Activated T-cell treated with anti-CD3 and anti-CD28 coated beads for 24 hours (primary cell): ENCODE results near the gene ADAT3.
A peak's percentile ranks its signal among the peaks of the same experiment; 100 is the strongest.

ENCODE experiments used
- DNase-seq: peaks from one replicate; pipeline ENCODE4 v3.0.0-alpha.2; 2020; ENCODE audit warnings: low read depth

Gene ADAT3

DNA sequence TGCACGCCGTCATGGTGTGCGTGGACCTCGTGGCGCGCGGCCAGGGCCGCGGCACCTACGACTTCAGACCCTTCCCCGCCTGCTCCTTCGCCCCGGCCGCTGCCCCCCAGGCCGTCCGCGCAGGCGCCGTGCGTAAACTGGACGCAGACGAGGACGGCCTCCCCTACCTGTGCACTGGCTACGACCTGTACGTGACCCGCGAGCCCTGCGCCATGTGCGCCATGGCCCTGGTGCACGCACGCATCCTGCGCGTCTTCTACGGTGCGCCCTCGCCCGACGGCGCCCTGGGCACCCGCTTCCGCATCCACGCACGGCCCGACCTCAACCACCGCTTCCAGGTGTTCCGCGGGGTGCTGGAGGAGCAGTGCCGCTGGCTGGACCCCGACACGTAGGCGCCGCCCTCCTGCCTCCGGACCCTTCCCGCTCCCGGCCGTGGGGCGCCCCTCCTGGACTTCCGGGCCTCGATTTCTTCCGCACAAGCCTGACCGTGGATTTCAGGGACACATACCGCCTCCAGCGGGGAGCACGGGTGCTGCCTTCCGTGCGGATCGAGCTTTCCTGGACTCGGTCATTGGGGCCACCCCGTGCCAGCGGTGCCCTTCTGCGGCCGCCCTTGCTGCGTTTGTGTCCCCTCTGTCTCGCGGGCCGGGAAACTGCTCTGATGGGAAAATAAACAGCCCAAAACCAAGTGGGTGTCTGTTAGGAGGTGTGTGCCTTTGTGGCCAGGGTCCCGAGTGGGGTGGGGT, 7.7 kb downstream of the ADAT3 start:
- DNase-seq = no peak

DNA sequence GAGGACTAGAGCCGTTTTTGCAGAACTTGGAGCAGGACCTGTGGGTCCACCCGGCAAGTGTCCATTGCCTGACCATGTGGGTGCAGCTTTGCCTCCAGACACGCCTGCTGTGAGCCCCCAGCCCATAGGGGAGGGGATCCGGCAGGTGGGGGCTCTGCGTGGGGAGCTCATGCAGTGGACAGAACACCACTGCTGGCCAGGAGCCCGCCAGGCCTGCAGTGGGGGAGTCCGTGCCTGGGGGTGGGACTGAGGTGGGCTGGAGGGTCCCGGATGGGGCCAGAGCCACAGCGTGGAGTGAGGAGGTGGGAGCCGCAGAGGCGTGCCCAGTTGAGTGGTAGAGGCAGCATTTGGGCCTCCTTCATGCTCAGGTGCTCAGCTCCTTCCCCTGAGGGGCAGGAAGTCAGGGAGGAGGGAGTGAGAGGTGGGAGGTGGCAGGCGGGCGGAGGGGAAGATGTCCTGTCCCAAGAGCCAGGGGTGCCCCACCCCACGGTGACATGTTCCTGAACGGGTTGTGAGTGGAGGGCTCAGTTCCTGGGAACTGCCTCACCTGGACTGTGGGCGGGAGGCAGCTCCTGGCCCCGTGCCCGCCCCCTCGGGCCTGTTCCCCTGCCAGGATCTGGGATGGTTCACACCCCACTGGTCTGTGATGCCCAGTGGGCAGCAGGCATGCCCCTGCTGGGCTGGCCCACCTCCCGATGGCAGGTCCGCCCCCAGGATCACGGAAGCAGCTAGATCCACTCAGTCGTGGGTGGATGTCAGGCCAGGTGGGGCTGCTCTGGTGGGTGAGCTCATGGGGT, 8.8 kb downstream of the ADAT3 start:
- no peak for DNase-seq

DNA sequence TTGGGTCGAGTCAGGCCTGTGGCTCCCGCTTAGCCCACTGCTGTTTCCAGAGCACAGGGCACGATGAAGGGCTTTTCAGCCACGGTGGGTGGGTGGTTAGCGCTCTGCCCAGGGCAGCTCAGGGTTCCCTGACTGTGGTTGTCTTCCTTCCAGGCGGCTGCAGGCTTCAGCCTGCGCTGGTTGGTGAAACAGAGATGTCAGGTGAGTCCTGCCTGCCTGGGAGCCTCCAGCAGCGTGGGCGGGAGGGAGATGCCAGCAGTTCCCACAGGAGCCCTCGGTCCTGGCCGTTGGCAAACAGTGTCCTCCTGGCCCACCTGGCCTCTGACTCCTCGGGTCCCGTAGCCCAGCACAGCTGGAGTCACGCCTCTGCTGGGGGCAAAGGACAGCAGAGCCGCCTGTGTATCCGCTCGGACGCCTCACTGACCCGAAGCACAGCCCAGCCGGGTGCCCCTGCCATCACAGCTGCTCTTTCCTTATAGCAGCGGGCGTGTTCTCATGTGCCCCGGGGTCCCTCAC, 9.7 kb downstream of the ADAT3 start:
- no peak for DNase-seq

DNA sequence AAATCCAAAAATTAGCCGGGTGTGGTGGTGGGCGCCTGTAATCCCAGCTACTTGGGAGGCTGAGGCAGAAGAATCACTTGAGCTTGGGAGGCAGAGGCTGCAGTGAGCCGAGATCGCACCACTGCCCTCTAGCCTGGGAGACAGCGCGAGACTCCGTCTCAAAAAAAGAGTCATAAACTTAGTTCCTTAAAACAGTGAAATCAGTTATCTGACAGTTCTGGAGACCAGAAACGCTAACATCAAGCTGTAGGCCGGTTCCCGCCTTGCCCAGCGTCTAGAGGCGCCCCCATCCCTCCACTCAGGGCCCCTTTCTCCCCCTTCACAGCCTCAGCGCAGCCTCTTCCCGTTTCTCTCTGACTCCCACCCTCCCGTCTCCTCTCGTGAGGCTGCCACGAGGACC, 11.9 kb downstream of the ADAT3 start:
- no peak for DNase-seq

DNA sequence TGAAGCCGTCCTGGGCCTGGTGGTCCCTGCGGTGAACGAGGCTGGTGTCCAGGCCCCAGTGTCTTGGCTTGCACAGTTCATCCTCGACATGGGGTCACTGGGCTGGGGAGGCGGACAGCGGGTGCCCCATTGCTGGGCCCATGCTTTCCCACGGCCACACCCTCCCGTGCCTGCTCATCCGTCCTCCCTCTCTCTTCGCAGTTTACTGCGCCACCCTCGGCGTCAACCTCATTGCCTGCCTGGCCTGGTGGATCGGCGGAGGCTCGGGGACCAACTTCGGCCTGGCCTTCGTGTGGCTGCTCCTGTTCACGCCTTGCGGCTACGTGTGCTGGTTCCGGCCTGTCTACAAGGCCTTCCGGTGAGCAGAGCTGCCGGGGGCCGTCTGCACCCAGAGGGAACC, 12.7 kb downstream of the ADAT3 start:
- no peak for DNase-seq

DNA sequence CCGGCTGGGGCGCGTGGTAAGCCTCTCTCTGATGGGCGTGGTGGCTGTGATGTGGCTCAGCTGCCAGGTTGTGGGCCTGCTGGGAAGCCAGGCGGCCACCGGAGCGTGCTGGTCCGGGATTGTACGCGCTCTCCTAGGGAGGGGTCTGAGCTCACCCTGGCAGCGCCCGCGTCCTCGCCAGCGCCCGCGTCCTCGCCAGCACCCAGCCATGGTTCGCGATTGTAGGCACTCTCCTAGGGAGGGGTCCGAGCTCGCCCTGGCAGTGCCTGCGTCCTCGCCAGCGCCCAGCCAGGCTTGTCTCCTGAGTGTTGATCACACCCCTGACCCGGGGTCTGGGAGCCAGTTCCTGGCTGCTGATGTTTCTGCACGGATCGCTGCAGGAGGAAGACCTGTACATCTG, 13.8 kb downstream of the ADAT3 start:
- no peak for DNase-seq

DNA sequence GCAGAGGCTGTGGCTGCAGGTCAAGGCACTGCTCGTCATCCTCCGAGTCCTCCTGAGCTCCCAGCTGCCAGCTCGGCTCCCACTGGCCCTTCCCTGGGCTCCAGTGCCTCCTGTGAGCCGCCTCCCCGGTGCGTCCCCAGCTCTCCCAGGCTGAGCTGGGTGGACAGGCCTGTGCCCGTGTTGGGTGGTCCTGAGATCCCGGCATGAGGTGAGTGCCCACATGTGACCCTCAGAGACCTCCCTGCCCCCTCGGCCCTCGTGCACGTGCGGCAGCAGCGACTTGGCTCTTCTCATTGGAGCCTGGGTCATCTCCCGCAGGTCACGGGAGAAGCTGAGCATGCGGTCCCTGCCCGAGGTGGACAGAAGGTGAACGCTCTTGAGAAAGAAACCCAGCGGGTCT, 15.4 kb downstream of the ADAT3 start:
- DNase-seq = no peak

DNA sequence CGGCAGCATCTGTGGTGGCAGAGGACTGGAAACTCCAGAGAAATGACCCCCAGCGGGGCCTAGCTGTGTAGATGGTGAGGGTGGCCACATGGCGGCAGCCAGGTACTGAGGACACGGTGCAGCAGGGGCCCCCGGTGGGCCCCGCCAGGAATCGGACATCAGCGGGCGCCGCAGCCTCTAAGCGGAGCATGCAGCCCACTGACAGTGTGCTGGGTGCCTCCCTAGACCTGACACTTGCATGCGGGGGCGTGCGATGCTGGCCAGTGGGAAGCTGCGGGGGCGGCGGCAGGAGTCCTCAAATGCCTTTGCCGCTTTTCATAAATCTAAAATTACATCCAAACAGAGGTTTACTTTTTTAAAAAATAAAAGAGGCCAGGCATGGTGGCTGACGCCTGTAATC, 16.1 kb downstream of the ADAT3 start:
- DNase-seq = no peak

DNA sequence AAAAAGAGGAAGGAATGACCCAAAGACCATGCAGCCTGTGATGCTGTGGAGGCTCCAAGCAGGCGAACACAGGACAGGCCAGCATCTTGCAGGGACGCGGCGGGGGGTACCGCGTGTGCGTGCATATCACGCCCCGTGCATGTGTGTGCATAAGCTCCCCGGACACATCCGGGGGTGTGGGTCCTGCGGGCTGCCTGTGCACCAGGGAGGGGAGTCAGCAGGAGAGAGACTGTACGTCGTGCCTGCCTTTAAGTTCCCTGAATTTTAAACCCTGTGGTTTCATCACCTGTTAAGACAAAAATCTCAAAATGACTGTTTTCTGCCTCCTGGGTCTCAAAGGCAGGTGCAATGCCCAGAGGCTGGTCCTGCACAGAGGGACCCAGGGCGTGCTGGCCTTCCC, 16.6 kb downstream of the ADAT3 start:
- DNase-seq = no peak

DNA sequence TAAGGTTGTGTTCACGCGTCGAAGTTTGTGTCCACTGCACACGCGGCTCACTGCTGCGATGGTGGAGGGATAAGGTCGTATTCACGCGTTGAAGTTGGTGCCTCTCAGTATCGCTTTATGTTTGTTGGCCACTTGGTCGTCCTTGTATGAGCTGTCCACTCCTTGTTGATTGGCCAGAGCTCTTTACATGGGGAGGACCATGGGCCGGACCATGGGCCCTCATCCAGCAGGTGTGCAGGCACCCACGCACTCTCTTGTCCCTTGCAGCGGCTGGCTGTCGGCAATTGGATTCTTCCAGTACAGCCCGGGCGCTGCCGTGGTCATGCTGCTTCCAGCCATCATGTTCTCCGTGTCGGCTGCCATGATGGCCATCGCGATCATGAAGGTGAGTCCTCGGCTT, 17.6 kb downstream of the ADAT3 start:
- DNase-seq = no peak

DNA sequence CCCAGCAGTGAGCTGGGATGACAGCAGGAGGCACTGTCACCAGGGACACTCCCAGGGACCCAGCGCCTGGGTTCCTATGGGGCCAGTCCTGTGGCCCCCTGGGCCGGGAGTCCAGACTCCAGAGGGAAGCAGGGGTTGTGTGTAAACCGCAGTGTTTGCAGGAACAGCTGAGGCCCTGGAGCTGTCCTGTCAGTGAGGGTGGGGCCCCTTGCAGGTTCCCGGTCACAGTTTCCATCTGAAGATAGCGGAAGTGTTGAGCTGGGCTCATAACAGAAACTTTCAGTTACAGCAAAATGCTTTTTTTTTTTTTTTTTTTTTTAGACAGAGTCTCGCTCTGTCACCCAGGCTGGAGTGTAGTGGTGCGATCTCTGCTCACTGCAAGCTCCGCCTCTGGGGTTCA, 18.1 kb downstream of the ADAT3 start:
- no peak for DNase-seq

DNA sequence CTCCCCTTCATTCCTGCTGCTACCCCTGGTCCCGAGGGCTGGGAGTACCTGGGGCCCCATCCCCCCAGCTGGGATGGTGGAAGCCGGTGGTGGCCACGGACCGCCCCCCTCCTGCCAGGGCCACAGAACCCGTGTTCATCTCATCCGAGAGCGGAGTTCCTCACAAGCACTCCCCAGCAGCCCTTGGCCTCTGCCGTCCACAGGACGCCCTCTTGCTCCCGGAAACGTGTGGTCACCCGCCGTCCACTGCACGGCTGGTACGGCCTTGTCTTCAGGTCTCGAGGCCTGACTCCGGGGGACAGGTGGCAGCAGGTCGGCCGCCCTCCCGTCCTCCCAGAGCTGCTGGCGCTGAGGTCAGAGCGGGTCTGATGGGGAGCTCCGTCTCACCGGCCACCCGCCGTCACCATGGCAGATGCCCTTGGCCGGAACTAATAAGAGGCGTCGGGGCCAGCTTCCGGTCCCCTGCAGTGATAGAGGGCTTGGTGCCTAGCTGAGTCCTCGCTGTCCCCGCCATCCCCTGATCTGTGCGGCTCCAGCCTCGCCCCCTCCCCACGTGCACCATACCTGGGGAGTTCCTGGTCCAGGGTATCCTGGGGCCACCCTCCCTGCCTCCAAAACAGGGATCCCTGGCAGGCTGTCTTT, 19.2 kb downstream of the ADAT3 start:
- DNase-seq = no peak

DNA sequence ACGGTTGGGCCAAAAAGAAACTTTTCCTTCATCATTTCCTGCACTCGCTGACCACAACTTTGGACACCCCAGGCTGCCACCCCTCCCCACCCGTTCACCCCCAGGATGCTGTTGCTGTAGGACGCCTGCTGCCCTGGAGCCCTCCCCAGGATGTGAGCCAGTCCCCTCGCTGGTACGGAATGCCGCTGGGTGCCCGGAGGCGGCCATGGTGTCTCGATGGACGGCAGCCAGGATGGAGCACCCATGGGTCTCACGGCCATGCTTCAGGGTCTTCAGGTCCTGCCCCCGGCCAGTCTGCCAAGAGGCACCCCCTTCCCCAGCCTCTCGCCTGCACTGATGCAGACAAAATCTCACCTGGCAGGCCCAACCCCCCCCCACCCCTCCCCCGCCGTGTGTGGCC, 20.3 kb downstream of the ADAT3 start:
- no peak for DNase-seq

DNA sequence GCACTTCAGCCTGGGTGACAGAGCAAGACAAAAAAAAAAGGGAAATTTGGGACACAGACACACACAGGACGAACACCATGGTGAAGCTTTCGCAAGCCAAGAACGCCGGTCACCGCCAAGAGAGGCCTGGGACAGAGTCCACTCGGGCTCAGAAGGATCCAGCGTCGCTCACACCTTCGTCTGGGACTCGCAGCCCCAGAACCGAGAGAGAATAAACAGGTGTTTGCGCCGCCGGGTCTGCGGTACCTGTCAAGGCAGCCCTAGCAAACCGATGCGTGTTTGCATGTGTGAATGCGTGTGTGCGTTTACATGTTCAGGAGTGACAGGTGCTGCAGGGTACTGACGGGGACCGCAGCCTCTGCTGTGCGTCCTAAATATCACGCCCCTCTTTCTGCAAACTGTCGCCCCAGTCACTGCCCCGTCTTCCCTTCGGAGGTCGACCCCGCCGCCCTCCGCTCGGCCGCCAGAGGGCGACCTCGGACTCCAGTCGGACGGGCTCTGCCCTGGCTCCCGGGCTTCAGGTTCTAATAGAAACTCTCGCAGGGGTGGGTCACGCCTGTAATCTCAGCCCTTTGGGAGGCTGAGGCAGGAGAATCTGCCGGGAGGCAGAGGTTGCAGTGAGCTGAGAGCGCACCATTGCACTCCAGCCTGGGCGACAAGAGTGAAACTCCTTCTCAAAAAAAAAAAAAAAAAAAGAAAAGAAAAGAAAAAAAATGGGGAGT, 24.0 kb downstream of the ADAT3 start:
- DNase-seq = peak; percentile 68

DNA sequence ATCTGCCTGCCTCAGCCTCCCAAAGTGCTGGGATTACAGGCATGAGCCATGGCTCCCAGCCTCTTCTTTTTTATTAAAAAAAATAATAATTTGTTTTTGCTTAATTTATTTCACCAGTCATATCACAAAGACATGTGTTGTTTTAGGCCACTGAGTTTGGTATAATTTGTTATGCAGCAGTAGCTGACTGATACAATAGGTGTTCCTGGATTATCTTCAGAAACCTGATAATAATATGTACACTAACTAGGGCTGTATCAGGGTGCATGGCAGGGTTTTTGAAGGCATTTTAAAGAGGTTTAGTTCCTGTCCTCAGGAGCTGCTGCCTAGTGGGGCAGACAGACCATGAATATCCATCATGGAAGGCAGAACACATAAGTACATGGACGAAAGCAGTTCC, 26.2 kb downstream of the ADAT3 start:
- DNase-seq = no peak

DNA sequence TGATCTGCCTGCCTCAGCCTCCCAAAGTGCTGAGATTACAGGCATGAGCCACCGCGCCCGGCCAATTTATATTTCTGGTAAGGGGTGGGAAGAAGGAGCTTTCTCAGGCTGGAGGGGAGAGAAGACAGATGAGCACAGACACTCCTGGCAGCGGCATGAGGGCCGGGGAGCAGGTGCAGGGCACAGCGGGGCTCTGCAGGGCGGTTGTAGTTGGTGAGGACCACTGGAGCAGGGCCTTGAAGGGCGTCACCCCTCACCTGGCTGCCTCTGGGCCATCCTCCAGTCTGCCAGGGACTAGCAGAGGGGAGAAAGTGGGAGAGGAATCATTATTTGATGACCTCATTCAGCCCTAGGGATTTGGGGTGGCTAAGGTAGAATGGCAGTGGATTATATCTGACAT, 27.2 kb downstream of the ADAT3 start:
- DNase-seq = no peak

DNA sequence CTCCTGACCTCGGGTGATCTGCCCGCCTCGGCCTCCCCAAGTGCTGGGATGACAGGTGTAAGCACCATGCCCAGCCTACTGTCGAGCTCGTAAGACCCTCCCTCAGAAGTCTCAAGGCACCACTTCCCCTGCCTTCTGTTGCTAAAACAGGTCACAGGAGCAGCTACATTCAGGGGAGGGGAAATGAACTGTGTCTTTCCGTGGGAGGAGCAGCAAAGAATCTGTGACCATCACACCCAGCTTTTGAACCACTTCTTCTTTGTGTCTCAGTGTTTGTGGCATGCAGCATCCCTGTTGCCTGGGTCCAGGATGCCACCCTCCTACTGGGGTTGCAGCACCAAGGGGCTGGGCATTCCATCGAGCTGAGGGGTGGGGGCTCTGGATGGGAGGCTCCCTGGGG, 28.0 kb downstream of the ADAT3 start:
- no peak for DNase-seq

DNA sequence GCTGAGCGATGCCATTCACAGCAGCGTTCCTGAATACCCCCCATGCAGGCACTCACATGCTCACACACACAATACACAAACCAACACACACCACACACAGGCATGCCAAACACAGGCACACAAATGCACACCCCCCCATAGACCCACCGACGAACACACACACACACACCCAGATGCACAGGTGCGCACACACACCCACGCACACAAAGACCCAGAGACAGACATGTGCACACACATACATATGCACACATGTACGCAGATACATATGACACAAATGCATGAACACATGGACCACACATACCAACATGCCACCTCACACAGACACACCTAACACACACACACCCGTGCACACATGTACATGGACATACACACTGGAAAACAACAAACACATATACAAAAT, 28.7 kb downstream of the ADAT3 start:
- DNase-seq = no peak

DNA sequence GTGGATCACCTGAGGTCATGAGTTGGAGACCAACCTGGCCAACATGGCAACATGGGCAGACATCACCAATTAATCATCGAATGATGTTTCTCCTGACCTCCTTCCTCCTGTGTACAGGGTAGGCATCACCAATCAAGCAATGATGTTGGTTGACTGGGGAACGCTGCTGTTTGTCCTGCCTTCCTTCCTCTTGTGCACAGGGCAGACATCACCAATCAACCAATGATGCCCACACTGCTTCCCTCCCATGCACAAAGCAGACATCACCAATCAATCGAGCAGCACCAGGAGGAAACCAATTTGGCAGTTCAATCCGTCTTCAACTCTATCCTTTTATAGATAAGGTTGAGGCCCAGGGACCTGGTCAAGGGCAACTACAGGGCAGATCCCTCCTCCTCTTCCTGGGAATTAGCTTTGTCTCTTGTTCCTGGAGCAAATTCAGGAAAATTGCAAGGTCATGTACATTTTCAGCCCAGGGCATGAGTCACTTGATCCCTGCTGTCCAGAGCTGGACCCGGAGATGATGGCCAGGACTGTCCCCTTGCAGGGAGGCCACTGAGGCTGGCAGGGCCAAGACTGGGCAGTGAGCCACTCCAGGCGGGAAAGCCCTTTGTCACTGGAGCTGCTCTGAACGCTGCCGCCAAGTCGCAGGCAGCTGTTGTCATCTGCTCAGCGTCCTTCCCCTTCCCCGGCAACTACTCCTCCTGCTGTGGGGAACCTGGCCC, 30.4 kb downstream of the ADAT3 start:
- no peak for DNase-seq

DNA sequence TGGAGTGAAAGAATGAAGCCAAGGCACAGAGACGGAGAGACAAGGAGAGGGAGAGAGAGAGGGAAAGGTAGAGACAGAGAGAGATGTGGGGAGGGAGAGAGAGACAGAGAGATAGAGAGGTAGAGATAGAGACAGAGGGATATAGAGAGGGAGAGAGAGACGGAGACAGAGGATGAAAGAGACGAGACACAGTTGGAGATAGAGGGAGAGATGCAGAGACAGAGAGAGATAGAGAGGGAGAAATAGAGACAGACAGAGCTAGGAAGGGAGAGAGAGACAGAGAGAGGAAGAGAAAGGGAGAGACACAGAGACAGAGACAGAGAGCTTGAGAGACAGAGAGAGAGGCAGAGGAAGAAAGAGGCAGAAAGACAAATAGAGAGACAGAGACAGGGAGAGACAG, 31.2 kb downstream of the ADAT3 start:
- no peak for DNase-seq

DNA sequence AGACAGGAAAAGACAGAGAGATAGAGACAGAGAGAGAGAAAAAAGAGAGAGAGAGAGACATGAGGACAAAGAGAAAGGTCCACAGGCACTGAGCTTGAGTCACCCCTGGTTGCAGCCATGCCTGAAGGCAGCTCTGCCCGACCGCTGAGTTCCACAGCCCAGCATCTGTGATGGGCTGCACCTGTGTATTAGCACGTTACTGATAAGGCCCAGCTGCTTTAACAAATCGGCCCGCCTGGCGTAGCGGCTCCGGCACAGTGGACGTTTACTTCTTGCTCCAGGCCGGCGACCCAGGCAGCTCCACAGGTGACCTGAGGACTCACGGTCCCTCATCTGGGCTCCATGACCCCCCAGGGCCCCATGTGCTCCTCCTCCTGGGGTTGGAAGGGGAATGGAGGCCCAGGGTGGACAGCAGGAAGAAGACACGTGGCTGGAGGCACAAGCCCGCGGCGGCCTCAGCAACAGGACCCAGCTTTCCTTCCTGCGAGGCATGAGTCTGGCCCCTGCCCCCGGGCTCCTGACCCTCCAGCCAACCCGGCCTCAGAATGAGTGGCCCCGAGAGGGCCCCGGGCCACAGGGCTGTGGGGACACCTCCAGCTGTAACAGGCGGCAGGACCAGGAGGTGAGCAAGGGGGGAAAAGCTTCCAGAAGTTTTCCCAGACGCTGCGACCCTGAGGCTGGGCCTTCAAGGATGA, 31.9 kb downstream of the ADAT3 start:
- no peak for DNase-seq
